A549 (cell line): ENCODE measurements around the gene CENPM.

Source experiments
- CBX8 ChIP-seq: fragments of 200-600 bp; sonication (generic); IDR thresholded peaks from 2 replicates; pipeline ENCODE4 v1.6.1; 2016
- CHD2 ChIP-seq: fragments of 150-350 bp; IDR thresholded peaks from 2 replicates; pipeline ENCODE4 v1.6.1; 2014; ENCODE audit warnings: low read length; ENCODE audit not compliant: partially characterized antibody
- CTCF ChIP-seq: fragments of >200 bp; sonication (Bioruptor Twin); formaldehyde crosslinking; IDR thresholded peaks from 3 replicates; pipeline ENCODE4 v1.5.1; 2016
- EP300 ChIP-seq, 2 experiments: fragments of >200 bp; sonication (Bioruptor Twin); formaldehyde crosslinking; IDR thresholded peaks; 2 replicates in 1 of 2; 3 replicates in 1 of 2; pipeline ENCODE4 v1.6.1; 2016 to 2017
- JUNB ChIP-seq: fragments of >200 bp; sonication (Bioruptor Twin); formaldehyde crosslinking; IDR thresholded peaks from 2 replicates; pipeline ENCODE4 v1.6.1; 2016
- MAX ChIP-seq: IDR thresholded peaks from 2 replicates; pipeline ENCODE4 v1.6.1; 2012
- POLR2A ChIP-seq: IDR thresholded peaks from 2 replicates; pipeline ENCODE4 v1.6.1; 2012; ENCODE audit warnings: mild to moderate bottlenecking, low read length
- RAD21 ChIP-seq, 2 experiments: fragments of >200 bp in 1 of 2; sonication (Bioruptor Twin) in 1 of 2; formaldehyde crosslinking in 1 of 2; IDR thresholded peaks in 1 of 2; conservative IDR thresholded peaks in 1 of 2; 2 replicates in 1 of 2; 3 replicates in 1 of 2; pipeline ENCODE4 v1.6.1; 2012 to 2018; ENCODE audit warnings: inconsistent platforms in 1 of 2
- RARB ChIP-seq: fragments of 250-450 bp; sonication (Bioruptor Pico); IDR thresholded peaks from 2 replicates; pipeline ENCODE4 v1.8.0; 2021; ENCODE audit warnings: mild to moderate bottlenecking, moderate library complexity
- RFX5 ChIP-seq: fragments of 450-650 bp; IDR thresholded peaks from 2 replicates; pipeline ENCODE4 v1.7.1; 2014; ENCODE audit warnings: antibody characterized with exemption, mild to moderate bottlenecking, moderate library complexity
- RNF2 ChIP-seq: fragments of 200-600 bp; sonication (generic); IDR thresholded peaks from 2 replicates; pipeline ENCODE4 v1.6.1; 2016; ENCODE audit warnings: low read depth, mild to moderate bottlenecking, antibody characterized with exemption, moderate library complexity, borderline replicate concordance
- SREBF2 ChIP-seq: fragments of 450-650 bp; IDR thresholded peaks from 2 replicates; pipeline ENCODE4 v1.6.1; 2014; ENCODE audit warnings: mild to moderate bottlenecking, moderate library complexity

- TF ChIP-seq JUNB, result no peak
- no peak for TF ChIP-seq CTCF
- no peak for TF ChIP-seq MAX
- no peak for TF ChIP-seq EP300 (IDR thresholded peaks at IDR 0.05)
- no peak for TF ChIP-seq RARB (CRISPR knock-in tag)
- no peak for TF ChIP-seq RFX5
- no peak for TF ChIP-seq SREBF2
- no peak for TF ChIP-seq CBX8
- no peak for TF ChIP-seq RAD21 (conservative IDR thresholded peaks at IDR 0.05 in 1 of 2, IDR thresholded peaks at IDR 0.05 in 1 of 2)
- TF ChIP-seq RNF2, result no peak
- no peak for TF ChIP-seq CHD2
- TF ChIP-seq POLR2A, result no peak
These were observed 41.3 kb downstream of the CENPM start for GRCh38 chr22:41905411-41906202.
